HCT116 (cell line): ENCODE data around the gene LCMT1.

ENCODE experiments used
- CTCF ChIP-seq, 3 experiments: fragments of 200-600 bp in 1 of 3; sonication (generic) in 1 of 3; IDR thresholded peaks in 2 of 3; conservative IDR thresholded peaks in 1 of 3; 2 replicates each; pipeline ENCODE4 v1.5.1; 2012 to 2017; ENCODE audit warnings: low read depth in 2 of 3, low read length in 2 of 3, antibody characterized with exemption in 1 of 3, borderline replicate concordance in 1 of 3, control low read depth in 1 of 3, mild to moderate bottlenecking in 1 of 3, mixed read lengths in 1 of 3, mixed run types in 1 of 3, moderate library complexity in 1 of 3; ENCODE audit not compliant: insufficient read depth in 1 of 3
- POLR2A ChIP-seq: IDR thresholded peaks from 2 replicates; pipeline ENCODE4 v1.7.0; 2011; ENCODE audit warnings: borderline replicate concordance; ENCODE audit not compliant: insufficient read depth, insufficient read length; ENCODE audit errors: extremely low read depth

DNA sequence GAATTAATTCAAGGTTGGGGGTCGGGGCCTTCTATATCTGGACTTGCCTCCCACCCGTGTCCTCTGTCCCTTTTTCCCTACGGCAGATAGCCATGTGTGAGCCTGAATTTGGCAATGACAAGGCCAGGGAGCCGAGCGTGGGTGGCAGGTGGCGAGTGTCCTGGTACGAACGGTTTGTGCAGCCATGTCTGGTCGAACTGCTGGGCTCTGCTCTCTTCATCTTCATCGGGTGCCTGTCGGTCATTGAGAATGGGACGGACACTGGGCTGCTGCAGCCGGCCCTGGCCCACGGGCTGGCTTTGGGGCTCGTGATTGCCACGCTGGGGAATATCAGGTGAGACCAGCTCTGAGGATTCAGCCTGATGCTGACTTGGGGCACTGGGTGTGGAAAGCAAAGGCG lies 105.6 kb downstream of the LCMT1 start:
- TF ChIP-seq CTCF (IDR thresholded peaks at IDR 0.05 in 2 of 3, conservative IDR thresholded peaks at IDR 0.05 in 1 of 3; ENCODE audit: borderline replicate concordance in 1 of 3, insufficient read depth in 1 of 3, low read depth in 2 of 3, low read length in 2 of 3) (no peak), POLR2A (no peak)
